Fibroblast of lung (primary cell): ENCODE results near the gene SLC44A5.

ENCODE experiments used
- EZH2 ChIP-seq: IDR thresholded peaks from 2 replicates; pipeline ENCODE4 v1.5.1; 2012; ENCODE audit warnings: low read length, control low read depth, mild to moderate bottlenecking; ENCODE audit errors: missing control alignments
- TF ChIP-seq, protein P1 (sequence below), 2 donors: IDR thresholded peaks in 1 of 2; conservative IDR thresholded peaks in 1 of 2; 1 replicate in 1 of 2; 2 replicates in 1 of 2; pipeline ENCODE4 v1.5.1; 2011 to 2012; ENCODE audit warnings: low read length in 2 of 2, control low read depth in 1 of 2, inconsistent platforms in 1 of 2, low read depth in 1 of 2, mild to moderate bottlenecking in 1 of 2

GRCh38 chr1:75461808-75462325 is 149.0 kb downstream of the SLC44A5 start:
- TF ChIP-seq, protein P1, sequence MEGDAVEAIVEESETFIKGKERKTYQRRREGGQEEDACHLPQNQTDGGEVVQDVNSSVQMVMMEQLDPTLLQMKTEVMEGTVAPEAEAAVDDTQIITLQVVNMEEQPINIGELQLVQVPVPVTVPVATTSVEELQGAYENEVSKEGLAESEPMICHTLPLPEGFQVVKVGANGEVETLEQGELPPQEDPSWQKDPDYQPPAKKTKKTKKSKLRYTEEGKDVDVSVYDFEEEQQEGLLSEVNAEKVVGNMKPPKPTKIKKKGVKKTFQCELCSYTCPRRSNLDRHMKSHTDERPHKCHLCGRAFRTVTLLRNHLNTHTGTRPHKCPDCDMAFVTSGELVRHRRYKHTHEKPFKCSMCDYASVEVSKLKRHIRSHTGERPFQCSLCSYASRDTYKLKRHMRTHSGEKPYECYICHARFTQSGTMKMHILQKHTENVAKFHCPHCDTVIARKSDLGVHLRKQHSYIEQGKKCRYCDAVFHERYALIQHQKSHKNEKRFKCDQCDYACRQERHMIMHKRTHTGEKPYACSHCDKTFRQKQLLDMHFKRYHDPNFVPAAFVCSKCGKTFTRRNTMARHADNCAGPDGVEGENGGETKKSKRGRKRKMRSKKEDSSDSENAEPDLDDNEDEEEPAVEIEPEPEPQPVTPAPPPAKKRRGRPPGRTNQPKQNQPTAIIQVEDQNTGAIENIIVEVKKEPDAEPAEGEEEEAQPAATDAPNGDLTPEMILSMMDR (conservative IDR thresholded peaks at IDR 0.05 in 1 of 2, IDR thresholded peaks at IDR 0.05 in 1 of 2; ENCODE audit: low read depth in 1 of 2, low read length in 2 of 2): no peak
- no peak for TF ChIP-seq EZH2
